Karpas-422 (cell line): ENCODE measurements around the gene CHI3L1. TPM values are rescaled to one million over a fixed set of nuclear protein-coding genes. Genes with fewer than 3 reads are reported as not detected.

ENCODE experiments used
- DNase-seq: peaks from one replicate; pipeline ENCODE4 v3.0.0-alpha.2; 2015
- H2AFZ ChIP-seq: fragments of 200-600 bp; sonication (generic); 2 replicates; pipeline ENCODE4 v1.6.1; 2014; ENCODE audit warnings: antibody characterized with exemption, low read length, mixed read lengths
- H3K27ac ChIP-seq: fragments of 200-600 bp; sonication (generic); 2 replicates; pipeline ENCODE4 v1.5.1; 2014; ENCODE audit warnings: mild to moderate bottlenecking, low read length, moderate library complexity
- H3K27me3 ChIP-seq: fragments of 200-600 bp; sonication (generic); 2 replicates; pipeline ENCODE4 v1.6.1; 2014; ENCODE audit warnings: low read length, mixed read lengths
- H3K36me3 ChIP-seq: fragments of 200-600 bp; sonication (generic); 2 replicates; pipeline ENCODE4 v1.6.1; 2014; ENCODE audit warnings: low read length, mixed read lengths; ENCODE audit not compliant: insufficient read depth
- H3K4me1 ChIP-seq: fragments of 200-600 bp; sonication (generic); 2 replicates; pipeline ENCODE4 v1.6.1; 2014; ENCODE audit warnings: mild to moderate bottlenecking, low read length, mixed read lengths
- H3K4me2 ChIP-seq: fragments of 200-600 bp; sonication (generic); 2 replicates; pipeline ENCODE4 v1.6.1; 2014; ENCODE audit warnings: low read length, low read depth, mild to moderate bottlenecking; ENCODE audit not compliant: poor library complexity, severe bottlenecking
- H3K4me3 ChIP-seq: fragments of 200-600 bp; sonication (generic); 2 replicates; pipeline ENCODE4 v1.5.1; 2014; ENCODE audit warnings: mild to moderate bottlenecking, antibody characterized with exemption, low read length, mixed read lengths
- H3K79me2 ChIP-seq: fragments of 200-600 bp; sonication (generic); 2 replicates; pipeline ENCODE4 v1.6.1; 2014; ENCODE audit warnings: mild to moderate bottlenecking, low read length, mixed read lengths
- H3K9ac ChIP-seq: fragments of 200-600 bp; sonication (generic); 2 replicates; pipeline ENCODE4 v1.6.0; 2014; ENCODE audit warnings: low read length
- H3K9me2 ChIP-seq: fragments of 200-600 bp; sonication (generic), shearing (Covaris generic); replicated peaks from 2 replicates; pipeline ENCODE4 v1.6.0; 2014; ENCODE audit warnings: mild to moderate bottlenecking, low read length, moderate library complexity; ENCODE audit not compliant: insufficient read depth
- H3K9me3 ChIP-seq: fragments of 300-700, 200-600 bp; sonication (generic); 2 replicates; pipeline ENCODE4 v1.6.1; 2014; ENCODE audit warnings: low read length, mixed read lengths
- H4K20me1 ChIP-seq: fragments of 200-600 bp; sonication (generic); 2 replicates; pipeline ENCODE4 v1.6.1; 2014; ENCODE audit warnings: mild to moderate bottlenecking, antibody characterized with exemption, low read length, low read depth; ENCODE audit not compliant: insufficient read depth
- total RNA-seq: library from RNA; depleted of rRNA; stranded (reverse); fragments of >200 nt; shearing (Covaris generic); gene quantifications from 2 replicates; pipeline ENCODE4 v1.2.3, GENCODE V29; 2014; ENCODE audit warnings: low replicate concordance; rRNA removed

The CHI3L1 gene
- total RNA-seq, 1 experiment from 2014 or later, result 10.1 TPM

- no peaks in the 10 kb centered on the region for H4K20me1 ChIP-seq
- H3K36me3 ChIP-seq, result no peaks in the 10 kb centered on the region
- no peaks in the 10 kb centered on the region for H3K79me2 ChIP-seq
- no peaks in the 10 kb centered on the region for H3K9me2 ChIP-seq
- H3K4me1 ChIP-seq, result no peaks in the 10 kb centered on the region
- no peak overlapping the region for H3K27ac ChIP-seq
- no peak overlapping the region for H3K9ac ChIP-seq
- H2AFZ ChIP-seq, result no peak overlapping the region
- no peak for DNase-seq
- H3K9me3 ChIP-seq, result no peaks in the 10 kb centered on the region
- H3K4me2 ChIP-seq, result no peak overlapping the region
- no peak overlapping the region for H3K4me3 ChIP-seq
- no peaks in the 10 kb centered on the region for H3K27me3 ChIP-seq
These were observed 56.0 kb downstream of the CHI3L1 start for GRCh38 chr1:203130358-203130985.

GRCh38 chr1:203129501-203130231 is 56.8 kb downstream of the CHI3L1 start:
- Histone ChIP-seq H4K20me1 (no peaks in the 10 kb centered on the region), H3K36me3 (no peaks in the 10 kb centered on the region), H3K27ac (no peak overlapping the region), H2AFZ (no peak overlapping the region), H3K9me3 (no peaks in the 10 kb centered on the region), H3K4me1 (no peaks in the 10 kb centered on the region), H3K4me2 (no peak overlapping the region), H3K27me3 (no peaks in the 10 kb centered on the region), H3K79me2 (no peaks in the 10 kb centered on the region), H3K4me3 (no peak overlapping the region), H3K9ac (no peak overlapping the region), H3K9me2 (no peaks in the 10 kb centered on the region)
- no peak for DNase-seq

Other genes with a start within 250 kb of the CHI3L1 start
- 88.2 and 123 TPM in 2 replicates for gene ADIPOR1, start 228.4 kb downstream of the CHI3L1 start, total RNA-seq
- 27.1 and 28.2 TPM in 2 replicates for gene CYB5R1, start 219.4 kb downstream of the CHI3L1 start, total RNA-seq
- gene TMEM183A, start 179.3 kb downstream of the CHI3L1 start, total RNA-seq, result 65.3 and 81.0 TPM in 2 replicates
- 0.04 TPM in 1 of 2 replicates, not detected in the other for gene PPFIA4, start 160.2 kb downstream of the CHI3L1 start, total RNA-seq
- not detected in 2 replicates for gene MYOG, start 100.7 kb downstream of the CHI3L1 start, total RNA-seq
- not detected in 2 replicates for gene ADORA1, start 59.0 kb downstream of the CHI3L1 start, total RNA-seq
- gene MYBPH, start 10.9 kb downstream of the CHI3L1 start, total RNA-seq, result 52.4 and 62.2 TPM in 2 replicates
- 0.89 and 15.2 TPM in 2 replicates for gene CHIT1, start 43.0 kb upstream of the CHI3L1 start, total RNA-seq
- gene BTG2, start 118.8 kb upstream of the CHI3L1 start, total RNA-seq, result 245 and 258 TPM in 2 replicates
- gene FMOD, start 164.4 kb upstream of the CHI3L1 start, total RNA-seq, result 2.2 and 3.6 TPM in 2 replicates